GM13977 (cell line): ENCODE results near the gene NHSL2.

Experiments used
- DNase-seq: peaks from one replicate; pipeline ENCODE4 v3.0.0; 2012; ENCODE audit warnings: low spot score
- CTCF ChIP-seq: IDR thresholded peaks from 2 replicates; pipeline ENCODE4 v1.5.1; 2012; ENCODE audit warnings: mild to moderate bottlenecking, control low read depth; ENCODE audit not compliant: insufficient read depth; ENCODE audit errors: extremely low read depth, missing control alignments
- in situ Hi-C: fragments of 300-500 bp; cut with MboI; formaldehyde crosslinking; loops from one replicate; pipeline ENCODE4 v1.12.0; 2022; ENCODE audit warnings: low sequenced_read_pairs, low pct_unique_long_range_greater_than_20kb, mixed read lengths, inconsistent platforms; ENCODE audit not compliant: unreplicated experiment

NHSL2 gene

GRCh38 chrX:71911731-71912050, 1.0 kb downstream of the NHSL2 start:
- in situ Hi-C loops = no loop called here
- no peak for TF ChIP-seq CTCF
- DNase-seq = no peak

- no peak for DNase-seq
- in situ Hi-C loops = no loop called here
- TF ChIP-seq CTCF = no peak
Observed at GRCh38 chrX:71912156-71912555, 1.5 kb downstream of the NHSL2 start.

- no peak for DNase-seq
- no peak for TF ChIP-seq CTCF
- in situ Hi-C loops = no loop called here
Observed at GRCh38 chrX:71913156-71913950, 2.7 kb downstream of the NHSL2 start.

- in situ Hi-C loops = no loop called here
- no peak for DNase-seq
- TF ChIP-seq CTCF = no peak
Observed at GRCh38 chrX:71917621-71918343, 7.1 kb downstream of the NHSL2 start.

- DNase-seq = no peak
- in situ Hi-C loops = no loop called here
- TF ChIP-seq CTCF = no peak
Observed at GRCh38 chrX:71919431-71919830, 8.8 kb downstream of the NHSL2 start.

GRCh38 chrX:71919886-71920285, 9.2 kb downstream of the NHSL2 start:
- no peak for TF ChIP-seq CTCF
- no peak for DNase-seq
- in situ Hi-C loops = no loop called here
